ENCODE measurements around the gene SIRPA.

GRCh38 chr20:1891263-1892118, 3.7 kb upstream of the SIRPA start:
- TF ChIP-seq EZH2phosphoT487 (IDR thresholded peaks at IDR 0.05; ENCODE audit: insufficient read depth, low read depth) = no peak
- no peak for TF ChIP-seq EZH2 (IDR thresholded peaks at IDR 0.05; ENCODE audit: insufficient read depth, poor library complexity, severe bottlenecking)

All from GM23248 (cell line).